ENCODE measurements around the gene GPR15. TPM values are rescaled to one million over a fixed set of nuclear protein-coding genes. Genes with fewer than 3 reads are reported as not detected.

The GPR15 gene
- total and polyA plus RNA-seq, 10 of the 15 experiments (the other 5 are each of a cell fraction or from before 2014, with no cell fraction given): 70.7 to 150 (median 115) TPM

DNA sequence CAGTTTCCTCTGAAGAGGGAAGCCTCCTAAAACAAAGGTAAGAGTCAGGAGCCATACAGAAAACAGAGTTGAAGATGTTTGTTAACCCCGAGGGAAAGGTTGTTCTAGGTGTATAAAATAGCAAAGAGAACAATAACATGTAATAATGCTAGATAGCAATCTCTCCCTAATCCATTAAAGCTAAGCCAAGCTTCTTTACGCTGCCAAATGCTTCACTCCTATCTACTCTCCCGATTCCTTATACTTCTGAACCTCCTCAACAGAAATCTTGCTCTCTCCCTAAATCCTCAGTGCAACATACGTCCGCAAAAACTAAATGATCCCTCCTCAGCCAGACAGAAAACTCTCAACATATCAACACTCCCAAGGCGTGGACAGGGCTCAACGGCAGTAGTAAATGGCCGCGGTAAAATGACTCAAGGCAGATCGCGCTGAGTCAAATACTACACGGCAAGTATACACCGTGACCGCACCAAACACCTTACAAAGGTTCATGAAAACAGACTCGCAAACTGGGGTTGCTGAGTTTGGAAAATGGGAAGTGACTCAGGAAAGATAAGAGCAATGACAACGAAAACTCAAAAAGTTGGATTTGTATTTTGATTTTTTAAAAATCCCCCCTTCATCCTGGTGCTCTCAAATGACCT lies 9.8 kb upstream of the GPR15 start (continued):
- TF ChIP-seq, protein P1, sequence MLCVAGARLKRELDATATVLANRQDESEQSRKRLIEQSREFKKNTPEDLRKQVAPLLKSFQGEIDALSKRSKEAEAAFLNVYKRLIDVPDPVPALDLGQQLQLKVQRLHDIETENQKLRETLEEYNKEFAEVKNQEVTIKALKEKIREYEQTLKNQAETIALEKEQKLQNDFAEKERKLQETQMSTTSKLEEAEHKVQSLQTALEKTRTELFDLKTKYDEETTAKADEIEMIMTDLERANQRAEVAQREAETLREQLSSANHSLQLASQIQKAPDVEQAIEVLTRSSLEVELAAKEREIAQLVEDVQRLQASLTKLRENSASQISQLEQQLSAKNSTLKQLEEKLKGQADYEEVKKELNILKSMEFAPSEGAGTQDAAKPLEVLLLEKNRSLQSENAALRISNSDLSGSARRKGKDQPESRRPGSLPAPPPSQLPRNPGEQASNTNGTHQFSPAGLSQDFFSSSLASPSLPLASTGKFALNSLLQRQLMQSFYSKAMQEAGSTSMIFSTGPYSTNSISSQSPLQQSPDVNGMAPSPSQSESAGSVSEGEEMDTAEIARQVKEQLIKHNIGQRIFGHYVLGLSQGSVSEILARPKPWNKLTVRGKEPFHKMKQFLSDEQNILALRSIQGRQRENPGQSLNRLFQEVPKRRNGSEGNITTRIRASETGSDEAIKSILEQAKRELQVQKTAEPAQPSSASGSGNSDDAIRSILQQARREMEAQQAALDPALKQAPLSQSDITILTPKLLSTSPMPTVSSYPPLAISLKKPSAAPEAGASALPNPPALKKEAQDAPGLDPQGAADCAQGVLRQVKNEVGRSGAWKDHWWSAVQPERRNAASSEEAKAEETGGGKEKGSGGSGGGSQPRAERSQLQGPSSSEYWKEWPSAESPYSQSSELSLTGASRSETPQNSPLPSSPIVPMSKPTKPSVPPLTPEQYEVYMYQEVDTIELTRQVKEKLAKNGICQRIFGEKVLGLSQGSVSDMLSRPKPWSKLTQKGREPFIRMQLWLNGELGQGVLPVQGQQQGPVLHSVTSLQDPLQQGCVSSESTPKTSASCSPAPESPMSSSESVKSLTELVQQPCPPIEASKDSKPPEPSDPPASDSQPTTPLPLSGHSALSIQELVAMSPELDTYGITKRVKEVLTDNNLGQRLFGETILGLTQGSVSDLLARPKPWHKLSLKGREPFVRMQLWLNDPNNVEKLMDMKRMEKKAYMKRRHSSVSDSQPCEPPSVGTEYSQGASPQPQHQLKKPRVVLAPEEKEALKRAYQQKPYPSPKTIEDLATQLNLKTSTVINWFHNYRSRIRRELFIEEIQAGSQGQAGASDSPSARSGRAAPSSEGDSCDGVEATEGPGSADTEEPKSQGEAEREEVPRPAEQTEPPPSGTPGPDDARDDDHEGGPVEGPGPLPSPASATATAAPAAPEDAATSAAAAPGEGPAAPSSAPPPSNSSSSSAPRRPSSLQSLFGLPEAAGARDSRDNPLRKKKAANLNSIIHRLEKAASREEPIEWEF (IDR thresholded peaks at IDR 0.05; ENCODE audit: insufficient replicate concordance, low read depth, low read length): no peak
- TF ChIP-seq ESRRA (IDR thresholded peaks at IDR 0.05; ENCODE audit: low read length) (no peak), JUNB (IDR thresholded peaks at IDR 0.05) (no peak; the same call in 1 of the 2 replicates), NFYB (IDR thresholded peaks at IDR 0.05; ENCODE audit: insufficient read depth, low read depth, low read length) (no peak), PRDM15 (CRISPR knock-in tag; IDR thresholded peaks at IDR 0.05) (no peak), POLR2AphosphoS5 (IDR thresholded peaks at IDR 0.05; ENCODE audit: low read length) (peak; percentile 2; the same call in 1 of the 2 replicates), DPF2 (IDR thresholded peaks at IDR 0.05) (no peak), BMI1 (IDR thresholded peaks at IDR 0.05; ENCODE audit: borderline replicate concordance) (no peak), PBX3 (IDR thresholded peaks at IDR 0.05; ENCODE audit: insufficient replicate concordance, low read depth, low read length) (no peak), USF1 (IDR thresholded peaks at IDR 0.05; ENCODE audit: borderline replicate concordance, extremely low read length, insufficient read depth, low read depth, low read length) (no peak), ATF7 (IDR thresholded peaks at IDR 0.05; ENCODE audit: low read depth) (0 out of 2 replicates have a peak, but pooled peaks have one; percentile 14), ATF3 (IDR thresholded peaks at IDR 0.05; ENCODE audit: borderline replicate concordance, extremely low read depth, low read depth, low read length) (no peak), CBX3 (IDR thresholded peaks at IDR 0.05; ENCODE audit: borderline replicate concordance, low read depth) (no peak), GABPA (IDR thresholded peaks at IDR 0.05; ENCODE audit: low read depth) (no peak), KDM1A (IDR thresholded peaks at IDR 0.05; ENCODE audit: borderline replicate concordance) (no peak), NFIC (IDR thresholded peaks at IDR 0.05; ENCODE audit: low read depth, low read length) (peak; percentile 10; the same call in 1 of the 2 replicates), HDAC6 (IDR thresholded peaks at IDR 0.05; ENCODE audit: unreplicated experiment) (no peak), TBL1XR1 (IDR thresholded peaks at IDR 0.05; ENCODE audit: low read depth, low read length) (no peak)

Measured in GM12878 (cell line).